Epidermal melanocyte (primary cell): ENCODE measurements around the gene KIN.
"Not testable (repeated sequence)": the region's sequence is repeated elsewhere in the genome, so short reads cannot be mapped to it uniquely, and the experiment has no call there.

Experiments
- DNase-seq: peaks from one replicate; pipeline ENCODE4 v3.0.0; 2011; ENCODE audit warnings: low spot score; ENCODE audit not compliant: insufficient read length

Gene KIN

DNA sequence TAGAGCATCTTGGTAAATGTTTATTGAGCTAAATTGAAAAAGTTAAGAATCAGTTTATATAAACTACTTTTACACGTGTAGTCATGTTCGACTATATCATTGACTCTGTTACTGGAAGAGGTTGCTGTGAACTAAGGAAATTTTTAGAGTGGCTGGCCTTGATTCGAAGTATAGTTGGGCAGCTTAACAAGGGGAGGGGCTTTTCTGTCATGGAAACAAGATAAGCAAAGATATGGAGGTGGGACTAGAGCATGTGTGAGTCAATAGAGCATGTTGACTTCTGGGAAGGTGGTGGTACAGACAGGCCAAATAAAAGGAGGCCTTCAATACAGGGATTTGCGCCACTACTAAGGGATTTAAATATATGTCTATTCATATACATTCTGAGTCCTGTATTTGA, 7.8 kb upstream of the KIN start:
- no peak for DNase-seq

- no peak for DNase-seq
Observed at GRCh38 chr10:7794251-7795026, 6.6 kb upstream of the KIN start.

- no peak for DNase-seq
Observed at GRCh38 chr10:7792541-7792940, 4.7 kb upstream of the KIN start.

GRCh38 chr10:7789390-7789789, 1.6 kb upstream of the KIN start:
- no peak for DNase-seq

DNA sequence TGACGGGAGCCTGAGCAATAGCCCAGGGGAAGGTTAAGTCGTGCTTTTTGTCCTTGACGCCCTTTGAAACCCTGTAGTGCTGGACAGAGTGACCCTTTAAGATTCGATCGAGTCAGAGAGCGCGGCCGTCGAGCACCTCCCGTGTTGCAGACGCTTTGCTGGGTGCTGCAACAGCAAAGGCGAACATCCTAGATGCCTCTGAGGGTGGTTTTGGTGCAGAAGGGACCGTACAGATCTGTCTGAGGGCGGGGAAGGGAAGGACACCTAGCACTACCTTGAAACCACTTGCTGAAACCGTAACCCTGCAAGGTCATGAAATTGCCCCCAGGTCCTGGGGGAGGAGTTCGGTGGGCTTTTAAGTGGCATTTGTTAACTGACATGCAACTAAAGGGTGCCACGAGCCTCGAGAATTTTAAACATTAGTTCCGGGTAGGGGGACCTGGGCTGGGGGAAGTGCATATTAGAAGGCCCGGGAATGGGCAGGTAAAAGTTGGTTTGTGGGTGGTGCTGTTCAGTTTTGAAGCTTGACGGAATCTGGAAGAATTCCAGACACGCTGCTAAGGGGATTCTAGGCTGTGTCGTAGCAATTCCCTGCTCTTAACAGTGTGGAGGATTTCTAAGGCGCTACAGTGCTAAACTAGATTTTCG, 970 bp upstream of the KIN start:
- no peak for DNase-seq

DNA sequence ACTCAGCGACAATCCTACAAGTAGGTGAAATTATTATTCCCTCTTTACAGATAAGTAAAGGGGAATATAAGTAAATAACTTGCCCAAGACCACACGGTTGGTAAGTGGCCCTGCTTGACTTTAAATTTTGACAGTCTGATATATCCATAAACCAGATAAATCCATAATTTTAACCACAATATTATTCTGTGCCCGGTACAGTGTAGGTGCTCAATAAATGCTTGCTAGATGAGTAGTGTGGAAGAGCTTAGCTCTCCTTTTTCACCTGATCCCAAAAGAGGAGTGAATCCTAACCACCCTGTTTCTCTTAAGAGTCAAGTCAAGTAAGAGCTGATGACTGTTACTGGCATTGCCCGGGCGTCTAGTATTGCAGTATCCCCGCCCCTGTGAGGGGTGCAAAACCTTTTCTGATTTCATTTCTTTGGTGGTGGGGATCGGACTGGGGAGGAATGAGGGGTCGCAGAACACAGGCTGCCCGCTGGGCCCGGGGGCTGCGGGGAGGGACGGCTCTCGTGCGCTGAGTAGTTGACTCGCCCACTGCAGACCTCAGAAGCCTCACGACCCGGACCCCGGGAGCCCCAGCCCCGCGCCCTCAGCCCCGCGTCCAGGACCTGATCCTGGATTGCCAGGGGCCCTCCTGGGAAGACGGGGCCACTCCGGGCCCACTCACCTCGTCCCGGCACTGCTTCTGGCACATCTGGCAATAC, 490 bp downstream of the KIN start:
- no peak for DNase-seq

GRCh38 chr10:7786430-7786829, 1.4 kb downstream of the KIN start:
- no peak for DNase-seq

- DNase-seq: not testable (repeated sequence)
Observed at GRCh38 chr10:7782194-7782593, 5.6 kb downstream of the KIN start.

DNA sequence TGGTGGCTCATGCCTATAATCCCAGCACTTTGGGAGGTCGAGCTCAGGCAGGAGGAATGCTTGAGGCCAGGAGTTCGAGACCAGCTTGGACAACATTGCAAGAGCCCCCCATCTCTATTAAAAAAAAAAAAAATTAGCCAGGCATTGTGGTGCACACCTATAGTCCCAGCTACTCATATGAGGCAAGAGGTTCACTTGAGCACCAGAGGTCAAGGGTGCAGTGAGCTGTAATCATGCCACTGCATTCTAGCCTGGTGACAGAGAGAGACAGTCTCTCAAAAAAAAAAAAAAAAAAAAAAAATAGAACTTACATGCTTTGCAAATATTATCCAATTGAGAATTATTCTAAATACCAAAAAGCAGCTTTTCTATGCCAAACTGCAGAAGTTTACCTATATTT, 11.0 kb downstream of the KIN start:
- DNase-seq: no peak

- DNase-seq: no peak
Observed at GRCh38 chr10:7773845-7774801, 13.7 kb downstream of the KIN start.

GRCh38 chr10:7768417-7768816, 19.4 kb downstream of the KIN start:
- no peak for DNase-seq

DNA sequence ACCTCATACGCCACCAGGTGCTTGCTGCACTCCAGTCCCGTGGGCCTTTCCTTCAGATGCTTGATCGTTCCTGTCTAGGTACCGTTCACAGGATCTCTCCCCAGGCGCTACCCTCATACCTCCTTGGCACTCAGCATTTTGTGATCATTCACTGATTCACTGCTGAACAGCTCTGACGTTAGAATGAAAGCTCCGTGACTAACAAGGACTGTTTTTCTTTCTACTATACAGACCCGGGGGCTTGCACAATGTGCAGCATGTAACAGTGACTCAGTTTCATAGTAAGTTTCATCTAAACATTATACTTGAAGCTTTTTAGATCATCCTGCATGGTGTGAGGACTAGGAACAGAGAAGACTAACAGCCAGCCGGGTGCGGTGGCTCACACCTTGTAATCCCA, 20.6 kb downstream of the KIN start:
- no peak for DNase-seq

- DNase-seq: no peak
Observed at GRCh38 chr10:7766241-7766640, 21.6 kb downstream of the KIN start.

GRCh38 chr10:7763929-7764328, 23.9 kb downstream of the KIN start:
- no peak for DNase-seq

- DNase-seq: no peak
Observed at GRCh38 chr10:7756360-7756992, 31.3 kb downstream of the KIN start.

GRCh38 chr10:7755103-7755502, 32.7 kb downstream of the KIN start:
- no peak for DNase-seq

- no peak for DNase-seq
Observed at GRCh38 chr10:7752251-7752650, 35.5 kb downstream of the KIN start.

DNA sequence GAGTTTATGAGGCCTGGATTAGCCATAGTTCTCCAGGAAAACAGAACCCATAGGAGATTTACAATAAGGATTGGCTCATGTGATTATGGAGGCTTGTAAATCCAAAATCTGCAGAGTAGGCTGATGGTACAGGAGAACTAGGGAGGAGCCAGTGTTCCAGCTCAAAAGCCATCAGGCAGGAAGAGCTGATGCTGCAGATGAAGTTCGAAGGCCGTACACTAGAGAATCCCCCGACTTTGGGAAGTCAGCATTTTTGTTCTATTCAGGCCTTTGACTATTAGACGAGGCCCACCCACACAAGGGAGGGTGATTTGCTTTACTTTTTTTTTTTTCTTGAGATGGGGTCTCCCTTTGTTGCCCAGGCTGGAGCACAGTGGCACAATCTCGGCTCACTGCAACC, 37.6 kb downstream of the KIN start:
- no peak for DNase-seq

DNA sequence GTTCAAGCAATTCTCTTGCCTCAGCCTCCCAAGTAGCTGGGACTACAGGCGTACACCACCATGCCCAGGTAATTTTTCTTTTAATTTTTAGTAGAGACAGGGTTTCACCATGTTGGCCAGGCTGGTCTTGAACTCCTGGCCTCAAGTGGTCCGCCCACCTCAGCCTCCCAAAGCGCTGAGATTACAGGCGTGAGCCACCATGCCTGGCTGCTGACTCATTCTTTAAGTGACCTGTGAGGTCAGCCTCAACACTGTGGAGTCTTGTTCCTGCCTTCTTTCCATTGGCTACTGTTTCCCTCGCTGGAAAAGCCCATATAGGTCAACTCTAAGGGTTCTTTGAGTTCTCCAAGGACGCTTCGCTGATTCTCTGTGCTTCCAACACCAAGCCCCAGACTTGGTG, 39.2 kb downstream of the KIN start:
- DNase-seq: not testable (repeated sequence)

DNA sequence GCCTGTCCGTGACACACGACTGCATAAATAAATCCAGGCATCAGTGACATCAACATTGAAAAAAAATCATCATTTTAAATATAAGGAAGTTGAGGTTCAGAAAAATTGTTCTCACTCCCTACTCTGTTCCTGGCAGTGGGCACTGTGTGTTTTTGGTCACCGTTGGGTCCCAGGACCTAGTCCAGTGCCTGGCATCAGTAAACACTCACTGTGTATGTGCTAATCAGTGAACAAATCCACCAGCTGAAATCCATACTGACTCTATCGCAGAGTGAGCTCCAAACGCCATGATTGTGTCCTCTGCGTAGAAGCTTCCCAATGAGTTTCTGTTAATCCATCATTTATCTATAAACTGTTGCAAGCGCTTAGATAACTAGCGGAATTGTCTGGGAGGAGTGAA, 43.5 kb downstream of the KIN start:
- no peak for DNase-seq
